Spleen (tissue), 11 donors: ENCODE results near the gene DCXR. TPM values are rescaled to one million over a fixed set of nuclear protein-coding genes. Genes with fewer than 3 reads are reported as not detected.

Source experiments
- DNase-seq: peaks from one replicate; pipeline ENCODE4 v3.0.0-alpha.2; 2020
- H3K27ac ChIP-seq, 8 donors: fragments of 200-600 bp; sonication (generic) in 7 of 8; 1 replicate in 4 of 8; 2 replicates in 4 of 8; pipeline versions ENCODE4 v1.5.0 to v1.8.0; 2016 to 2021; ENCODE audit warnings: inconsistent platforms in 4 of 8, mild to moderate bottlenecking in 4 of 8, moderate library complexity in 1 of 8
- H3K27me3 ChIP-seq, 7 donors: fragments of 200-600 bp; sonication (generic) in 6 of 7; replicated peaks in 1 of 7; 1 replicate in 4 of 7; 2 replicates in 3 of 7; pipeline versions ENCODE4 v1.5.0 to v1.8.0; 2016 to 2021; ENCODE audit warnings: inconsistent platforms in 3 of 7, mild to moderate bottlenecking in 1 of 7
- H3K36me3 ChIP-seq, 6 donors: fragments of 200-600 bp; sonication (generic) in 5 of 6; 1 replicate in 4 of 6; 2 replicates in 2 of 6; pipeline versions ENCODE4 v1.5.0 to v1.8.0; 2016 to 2021; ENCODE audit warnings: inconsistent platforms in 2 of 6
- H3K4me1 ChIP-seq, 6 donors: fragments of 200-600 bp; sonication (generic) in 5 of 6; 1 replicate in 3 of 6; 2 replicates in 3 of 6; pipeline versions ENCODE4 v1.5.0 to v1.8.0; 2016 to 2021; ENCODE audit warnings: inconsistent platforms in 3 of 6
- H3K4me3 ChIP-seq, 8 donors: fragments of 200-600 bp; sonication (generic) in 7 of 8; 1 replicate in 4 of 8; 2 replicates in 4 of 8; pipeline versions ENCODE4 v1.5.0 to v1.8.0; 2016 to 2021; ENCODE audit warnings: inconsistent platforms in 4 of 8, mild to moderate bottlenecking in 4 of 8, moderate library complexity in 2 of 8
- H3K9me3 ChIP-seq, 8 donors: fragments of 200-600 bp; sonication (generic) in 7 of 8; 1 replicate in 4 of 8; 2 replicates in 4 of 8; pipeline versions ENCODE4 v1.5.0 to v1.8.0; 2016 to 2021; ENCODE audit warnings: inconsistent platforms in 4 of 8
- CTCF ChIP-seq, 11 experiments: fragments of 200-600 bp in 7 of 11; fragments of 450-650 bp in 4 of 11; sonication (generic) in 4 of 11; IDR thresholded peaks in 8 of 11; conservative IDR thresholded peaks in 3 of 11; 1 replicate in 7 of 11; 2 replicates in 4 of 11; pipeline versions ENCODE4 v1.4.0 to v1.8.0; 2016 to 2021; ENCODE audit warnings: antibody characterized with exemption in 11 of 11, inconsistent platforms in 4 of 11, mild to moderate bottlenecking in 1 of 11
- POLR2A ChIP-seq, 3 donors: fragments of 450-650 bp; IDR thresholded peaks; one replicate each; pipeline ENCODE4 v1.5.1; 2017; ENCODE audit warnings: antibody characterized with exemption in 3 of 3, mild to moderate bottlenecking in 1 of 3
- POLR2AphosphoS5 ChIP-seq, 3 donors: sonication (generic); formaldehyde crosslinking; IDR thresholded peaks; one replicate each; pipeline ENCODE4 v1.5.1; 2017; ENCODE audit warnings: antibody characterized with exemption in 3 of 3
- whole genome bisulfite sequencing, 5 donors: extraction: QIAGEN DNeasy Blood & Tissue Kit in 3 of 5; methylation state at CpG; one replicate each; pipeline versions ENCODE4 v1.1.5 to v1.1.7; 2013 to 2018; 5-methylcytosine and 5-hydroxymethylcytosine counted together
- intact Hi-C: fragments of 100-400 bp; cut with DNase I; formaldehyde crosslinking; loops from one replicate; pipeline ENCODE4 v1.15.0; 2023; ENCODE audit warnings: low total_unique reads
- polyA plus RNA-seq, 3 donors: library from polyadenylated mRNA; stranded (reverse); fragments of 200-250 nt; gene quantifications; one replicate each; pipeline ENCODE4 v1.2.1, GENCODE V29; 2013
- total RNA-seq, 7 donors: library from RNA; depleted of rRNA in 3 of 7; stranded (reverse); fragments of >200 nt in 3 of 7; fragmentation: NEBNext Ultra II Directional in 4 of 7; extraction: Animal tissue kit (Norgen Biotek cat#: 25700) in 4 of 7; gene quantifications; one replicate each; pipeline versions ENCODE4 v1.1.0 to v1.2.1, GENCODE V29; 2016 to 2021
- donor health status: healthy with polysubstance abuse.
- donor health status: DM: no; HTN: no; CAD: no; lungs with moderate emphysema.
- donor health status: DM: no; HTN: no; CAD: no.
- donor health status: Bipolar disorder and iron deficiency.
- donor health status: healthy.
- donor health status: DM: no; HTN: no; CAD: no.
- donor health status: DM: yes; HTN: yes; CAD: no.

DCXR gene
- total and polyA plus RNA-seq, 10 donors, result 44.2 to 88.0 (median 61.0) TPM

- Histone ChIP-seq H3K4me1 (peaks cover 0 to 16% (median 6%) of the 10 kb centered on the region in 6 donors), H3K27me3 (no peaks in the 10 kb centered on the region), H3K27ac (no peak overlapping the region), H3K4me3 (no peak overlapping the region), H3K9me3 (no peaks in the 10 kb centered on the region), H3K36me3 (peaks cover 0 to 80% (median 12%) of the 10 kb centered on the region in 6 donors)
- intact Hi-C loops, result loop anchor here (2.0 kb wide), 1 partner anchor 44 kb away; the partner anchor contains the start of gene MYADML2
- DNase-seq, result no peak
- WGBS, 5 donors, result 91 to 96% (median 92%) methylated on average over 22 to 25 of the region's 25 CpGs
- TF ChIP-seq CTCF (IDR thresholded peaks at IDR 0.05 in 8 of 11, conservative IDR thresholded peaks at IDR 0.05 in 3 of 11) (no peak), POLR2A (IDR thresholded peaks at IDR 0.05) (no peak), POLR2AphosphoS5 (IDR thresholded peaks at IDR 0.05) (no peak)
Observed at GRCh38 chr17:81990836-81991683, 46.4 kb downstream of the DCXR start.

GRCh38 chr17:81987161-81987770, 50.2 kb downstream of the DCXR start:
- DNase-seq, result no peak
- no peak overlapping the region for H3K4me3 ChIP-seq
- 87 to 90% (median 88%) methylated on average over 24 to 26 of the region's 26 CpGs for WGBS, 5 donors
- H3K4me1 ChIP-seq, result peaks cover 0 to 22% (median 4%) of the 10 kb centered on the region in 6 donors
- no peaks in the 10 kb centered on the region for H3K27me3 ChIP-seq
- no peaks in the 10 kb centered on the region for H3K9me3 ChIP-seq
- TF ChIP-seq POLR2AphosphoS5 (IDR thresholded peaks at IDR 0.05), result peak in 1 of 3 donors; percentile 16
- no peak for TF ChIP-seq POLR2A (IDR thresholded peaks at IDR 0.05)
- TF ChIP-seq CTCF (IDR thresholded peaks at IDR 0.05 in 8 of 11, conservative IDR thresholded peaks at IDR 0.05 in 3 of 11), result no peak
- intact Hi-C loops, result no loop called here
- H3K27ac ChIP-seq, result no peak overlapping the region
- peaks cover 0 to 91% (median 27%) of the 10 kb centered on the region in 6 donors for H3K36me3 ChIP-seq

GRCh38 chr17:81986606-81987005, 50.9 kb downstream of the DCXR start:
- no peak for DNase-seq
- H3K27me3 ChIP-seq, result no peaks in the 10 kb centered on the region
- intact Hi-C loops, result no loop called here
- no peaks in the 10 kb centered on the region for H3K9me3 ChIP-seq
- WGBS, 5 donors, result 94 to 98% (median 96%) methylated on average over 17 to 26 of the region's 26 CpGs
- H3K27ac ChIP-seq, result no peak overlapping the region
- TF ChIP-seq POLR2AphosphoS5 (IDR thresholded peaks at IDR 0.05) (no peak), CTCF (IDR thresholded peaks at IDR 0.05 in 8 of 11, conservative IDR thresholded peaks at IDR 0.05 in 3 of 11) (no peak), POLR2A (IDR thresholded peaks at IDR 0.05) (no peak)
- H3K4me3 ChIP-seq, result no peak overlapping the region
- H3K36me3 ChIP-seq, result peaks cover 0 to 97% (median 27%) of the 10 kb centered on the region in 6 donors
- H3K4me1 ChIP-seq, result peaks cover 0 to 18% (median 3%) of the 10 kb centered on the region in 6 donors

Other genes starting within 250 kb of the DCXR start
- gene GCGR, start 233.5 kb downstream of the DCXR start, total RNA-seq, result under 1 TPM in 1 of 7 donors, not detected in 6; 0.37 TPM
- under 1 TPM; 0.06 to 0.15 (median 0.13) TPM for gene GCGR, start 233.5 kb downstream of the DCXR start, polyA plus RNA-seq
- 10 to 100 TPM; 47.5 to 71.3 (median 52.6) TPM for gene MCRIP1, start 204.4 kb downstream of the DCXR start, total RNA-seq
- 100 to 1,000 TPM in 2 of 3 donors, 10 to 100 TPM in 1; 75.9 to 182 (median 111) TPM for gene MCRIP1, start 204.4 kb downstream of the DCXR start, polyA plus RNA-seq
- not detected for gene PPP1R27, start 202.6 kb downstream of the DCXR start, total RNA-seq
- gene PPP1R27, start 202.6 kb downstream of the DCXR start, polyA plus RNA-seq, result under 1 TPM in 2 of 3 donors, not detected in 1; 0.09 to 0.39 TPM
- 1,000 to 10,000 TPM in 3 of 7 donors, 100 to 1,000 TPM in 4; 561 to 1,208 (median 823) TPM for gene P4HB, start 177.2 kb downstream of the DCXR start, total RNA-seq
- 100 to 1,000 TPM; 161 to 366 (median 188) TPM for gene P4HB, start 177.2 kb downstream of the DCXR start, polyA plus RNA-seq
- 100 to 1,000 TPM; 155 to 392 (median 293) TPM for gene ARHGDIA, start 166.4 kb downstream of the DCXR start, total RNA-seq
- 100 to 1,000 TPM; 131 to 261 (median 137) TPM for gene ARHGDIA, start 166.4 kb downstream of the DCXR start, polyA plus RNA-seq
- 10 to 100 TPM; 31.5 to 70.0 (median 50.7) TPM for gene ALYREF, start 146.1 kb downstream of the DCXR start, total RNA-seq
- gene ALYREF, start 146.1 kb downstream of the DCXR start, polyA plus RNA-seq, result 10 to 100 TPM; 23.6 to 56.6 (median 45.7) TPM
- 10 to 100 TPM; 52.9 to 99.4 (median 54.9) TPM for gene ANAPC11, start 146.0 kb downstream of the DCXR start, total RNA-seq
- 100 to 1,000 TPM; 113 to 184 (median 179) TPM for gene ANAPC11, start 146.0 kb downstream of the DCXR start, polyA plus RNA-seq
- 1 to 10 TPM in 3 of 7 donors, under 1 TPM in 3, not detected in 1; 0.23 to 2.9 (median 0.74) TPM for gene NPB, start 135.5 kb downstream of the DCXR start, total RNA-seq
- gene NPB, start 135.5 kb downstream of the DCXR start, polyA plus RNA-seq, result 1 to 10 TPM; 2.2 to 4.8 (median 3.0) TPM
- 10 to 100 TPM; 12.5 to 25.5 (median 14.6) TPM for gene PCYT2, start 126.3 kb downstream of the DCXR start, total RNA-seq
- gene PCYT2, start 126.3 kb downstream of the DCXR start, polyA plus RNA-seq, result 10 to 100 TPM; 16.1 to 22.7 (median 19.4) TPM
- 10 to 100 TPM; 34.5 to 53.1 (median 37.5) TPM for gene SIRT7, start 119.5 kb downstream of the DCXR start, total RNA-seq
- gene SIRT7, start 119.5 kb downstream of the DCXR start, polyA plus RNA-seq, result 10 to 100 TPM; 28.5 to 54.5 (median 54.2) TPM
- gene MAFG, start 110.0 kb downstream of the DCXR start, total RNA-seq, result 10 to 100 TPM; 22.3 to 41.4 (median 24.2) TPM
- 10 to 100 TPM in 1 of 3 donors, 1 to 10 TPM in 2; 3.2 to 14.2 (median 3.7) TPM for gene MAFG, start 110.0 kb downstream of the DCXR start, polyA plus RNA-seq
- 10 to 100 TPM in 1 of 7 donors, 1 to 10 TPM in 6; 3.4 to 10.8 (median 5.5) TPM for gene PYCR1, start 100.4 kb downstream of the DCXR start, total RNA-seq
- 1 to 10 TPM; 1.7 to 6.4 (median 5.0) TPM for gene PYCR1, start 100.4 kb downstream of the DCXR start, polyA plus RNA-seq
- not detected for gene MYADML2, start 90.5 kb downstream of the DCXR start, total RNA-seq
- not detected for gene MYADML2, start 90.5 kb downstream of the DCXR start, polyA plus RNA-seq
- gene NOTUM, start 76.5 kb downstream of the DCXR start, total RNA-seq, result under 1 TPM in 2 of 7 donors, not detected in 5; 0.28 to 0.85 TPM
- gene NOTUM, start 76.5 kb downstream of the DCXR start, polyA plus RNA-seq, result under 1 TPM; 0.03 to 0.11 (median 0.06) TPM
- gene ASPSCR1, start 60.1 kb downstream of the DCXR start, total RNA-seq, result 10 to 100 TPM; 20.2 to 44.5 (median 26.0) TPM
- 10 to 100 TPM; 33.7 to 58.8 (median 55.5) TPM for gene ASPSCR1, start 60.1 kb downstream of the DCXR start, polyA plus RNA-seq
- 10 to 100 TPM; 25.4 to 36.0 (median 29.8) TPM for gene CENPX, start 14.8 kb downstream of the DCXR start, total RNA-seq
- gene CENPX, start 14.8 kb downstream of the DCXR start, polyA plus RNA-seq, result 10 to 100 TPM; 69.4 to 91.8 (median 79.0) TPM
- gene LRRC45, start 14.4 kb downstream of the DCXR start, total RNA-seq, result 10 to 100 TPM in 6 of 7 donors, 1 to 10 TPM in 1; 7.5 to 13.7 (median 11.5) TPM
- gene LRRC45, start 14.4 kb downstream of the DCXR start, polyA plus RNA-seq, result 10 to 100 TPM; 13.6 to 23.4 (median 20.0) TPM
- gene RAC3, start 6.0 kb downstream of the DCXR start, total RNA-seq, result 1 to 10 TPM in 2 of 7 donors, under 1 TPM in 3, not detected in 2; 0.60 to 1.4 (median 0.66) TPM
- 1 to 10 TPM; 1.0 to 3.4 (median 2.0) TPM for gene RAC3, start 6.0 kb downstream of the DCXR start, polyA plus RNA-seq
- gene RFNG, start 14.1 kb upstream of the DCXR start, total RNA-seq, result 10 to 100 TPM; 21.4 to 36.3 (median 26.0) TPM
- gene RFNG, start 14.1 kb upstream of the DCXR start, polyA plus RNA-seq, result 10 to 100 TPM; 24.5 to 42.3 (median 41.5) TPM
- gene GPS1, start 14.2 kb upstream of the DCXR start, total RNA-seq, result 10 to 100 TPM; 61.5 to 77.2 (median 66.5) TPM
- 100 to 1,000 TPM in 1 of 3 donors, 10 to 100 TPM in 2; 69.5 to 109 (median 95.4) TPM for gene GPS1, start 14.2 kb upstream of the DCXR start, polyA plus RNA-seq
- gene DUS1L, start 28.1 kb upstream of the DCXR start, total RNA-seq, result 100 to 1,000 TPM in 3 of 7 donors, 10 to 100 TPM in 4; 76.4 to 114 (median 87.9) TPM
- gene DUS1L, start 28.1 kb upstream of the DCXR start, polyA plus RNA-seq, result 100 to 1,000 TPM; 130 to 174 (median 173) TPM
- gene FASN, start 60.5 kb upstream of the DCXR start, total RNA-seq, result 10 to 100 TPM; 20.6 to 45.2 (median 22.3) TPM
- 10 to 100 TPM in 1 of 3 donors, 1 to 10 TPM in 2; 9.3 to 14.7 (median 9.3) TPM for gene FASN, start 60.5 kb upstream of the DCXR start, polyA plus RNA-seq
- 10 to 100 TPM; 28.8 to 59.6 (median 43.6) TPM for gene CCDC57, start 175.1 kb upstream of the DCXR start, total RNA-seq
- 100 to 1,000 TPM in 1 of 3 donors, 10 to 100 TPM in 2; 82.4 to 164 (median 83.0) TPM for gene CCDC57, start 175.1 kb upstream of the DCXR start, polyA plus RNA-seq
- 100 to 1,000 TPM in 3 of 7 donors, 10 to 100 TPM in 4; 41.7 to 185 (median 91.6) TPM for gene SLC16A3, start 191.3 kb upstream of the DCXR start, total RNA-seq
- 10 to 100 TPM; 11.1 to 28.2 (median 16.5) TPM for gene SLC16A3, start 191.3 kb upstream of the DCXR start, polyA plus RNA-seq
- gene CSNK1D, start 236.0 kb upstream of the DCXR start, total RNA-seq, result 100 to 1,000 TPM in 5 of 7 donors, 10 to 100 TPM in 2; 74.3 to 216 (median 160) TPM
- gene CSNK1D, start 236.0 kb upstream of the DCXR start, polyA plus RNA-seq, result 100 to 1,000 TPM in 1 of 3 donors, 10 to 100 TPM in 2; 46.5 to 122 (median 67.2) TPM